Measurements from ENCODE around the gene RNU4-1.
A peak's percentile ranks its signal among the peaks of the same experiment; 100 is the strongest.
"Not testable (repeated sequence)": the region's sequence is repeated elsewhere in the genome, so short reads cannot be mapped to it uniquely, and the experiment has no call there.

The RNU4-1 gene

DNA sequence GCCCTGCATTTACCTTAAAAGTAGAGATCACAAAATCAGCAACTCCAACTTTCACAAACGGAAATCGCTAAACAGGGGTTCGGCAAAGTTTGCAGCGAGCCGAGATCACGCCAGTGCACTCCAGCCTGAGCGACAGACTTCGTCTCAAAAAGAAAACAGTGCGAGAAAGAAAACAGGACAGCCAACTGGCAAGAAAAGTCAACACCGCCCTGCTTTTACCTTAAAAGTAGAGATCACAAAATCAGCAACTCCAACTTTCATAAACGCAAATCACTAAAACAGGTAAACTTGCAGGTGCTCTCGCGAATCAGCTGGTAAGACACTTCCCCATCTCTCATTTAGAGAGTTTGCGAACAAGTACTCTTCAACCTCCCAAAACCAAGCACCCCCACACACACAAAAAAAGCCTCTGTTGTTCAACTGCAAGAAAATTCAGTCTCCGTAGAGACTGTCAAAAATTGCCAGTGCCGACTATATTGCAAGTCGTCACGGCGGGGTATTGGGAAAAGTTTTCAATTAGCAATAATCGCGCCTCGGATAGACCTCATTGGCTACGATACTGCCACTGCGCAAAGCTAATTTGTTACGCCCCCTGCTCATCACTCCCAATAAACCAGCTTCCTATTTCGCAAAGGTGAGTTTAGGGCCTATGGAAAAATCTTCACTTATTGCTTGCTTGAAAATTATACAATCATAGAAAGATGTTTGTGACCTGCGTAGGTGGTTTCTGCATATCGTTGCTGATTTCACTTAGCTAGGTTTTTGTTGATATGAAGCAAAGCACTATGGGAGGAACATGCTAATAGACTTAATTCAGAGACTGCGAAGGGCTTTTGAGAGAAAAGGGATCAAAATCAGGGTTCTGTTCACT lies at the start of gene RNU4-1:
Gene RNU4-1, minus strand, starts transcription at position 577 of the 871 bp plus-strand sequence.
- peak; percentile 88 to 96 for DNase-seq

DNA sequence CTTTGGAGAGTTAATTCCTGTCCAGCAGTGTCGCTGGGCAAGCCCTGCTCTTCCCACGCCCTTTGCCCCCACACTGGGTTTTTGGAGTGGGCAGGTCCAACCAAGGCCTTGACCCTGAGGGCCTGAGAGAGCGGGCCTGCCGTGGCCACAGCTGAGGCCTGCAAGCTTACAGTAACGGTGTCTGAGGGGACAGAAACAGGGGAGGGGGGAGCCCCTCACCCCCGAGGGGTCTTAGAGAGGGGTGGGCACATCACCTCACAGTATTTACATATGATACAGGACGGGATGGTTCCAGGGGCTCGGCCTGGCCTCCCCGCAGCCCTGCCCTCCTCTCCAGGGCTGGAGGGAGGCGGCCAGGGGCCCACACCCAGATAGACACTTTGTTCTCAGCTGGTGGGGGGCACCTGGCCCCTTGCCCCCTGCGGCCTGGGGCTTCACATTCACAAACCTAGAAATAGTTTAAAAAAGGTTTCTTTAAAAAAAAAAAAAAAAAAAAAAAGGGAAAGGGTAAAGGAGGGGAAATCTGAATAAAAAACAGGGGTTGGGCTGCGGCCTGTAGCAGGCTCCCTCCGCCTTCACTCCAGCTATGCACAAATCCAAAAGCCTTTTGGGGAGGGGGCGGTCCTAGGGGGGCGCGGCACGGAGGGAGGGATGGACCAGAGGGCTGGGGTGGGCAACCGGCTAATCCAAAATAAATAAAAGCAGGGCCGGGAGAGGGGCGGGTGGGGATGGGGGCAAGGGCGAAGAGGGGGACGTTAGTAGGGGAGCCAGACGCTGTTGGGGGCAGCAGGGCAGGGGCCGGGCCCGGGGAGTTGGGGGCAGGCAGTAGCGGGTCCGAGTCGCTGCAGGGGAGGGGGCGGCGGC lies 49.4 kb upstream of the RNU4-1 start:
- DNase-seq: no peak

DNA sequence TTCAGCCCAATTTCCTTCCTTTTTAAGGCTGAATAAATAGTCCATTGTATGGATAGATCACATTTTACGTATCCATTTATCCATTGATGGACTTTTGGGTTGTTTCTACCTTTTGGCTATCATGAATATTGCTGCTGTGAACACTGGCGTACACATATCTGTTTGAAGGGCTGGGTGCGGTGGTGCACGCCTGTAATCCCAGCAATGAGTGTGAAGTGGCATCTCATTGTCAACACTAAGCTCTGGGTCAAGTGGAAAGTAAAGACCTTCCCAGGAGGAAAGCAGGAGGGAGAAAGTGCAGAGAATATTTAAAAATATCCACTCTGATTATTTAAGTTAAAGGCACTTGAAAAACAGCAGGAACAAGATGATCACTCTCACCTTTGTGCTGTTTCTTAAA lies 46.2 kb upstream of the RNU4-1 start:
- DNase-seq: no peak

DNA sequence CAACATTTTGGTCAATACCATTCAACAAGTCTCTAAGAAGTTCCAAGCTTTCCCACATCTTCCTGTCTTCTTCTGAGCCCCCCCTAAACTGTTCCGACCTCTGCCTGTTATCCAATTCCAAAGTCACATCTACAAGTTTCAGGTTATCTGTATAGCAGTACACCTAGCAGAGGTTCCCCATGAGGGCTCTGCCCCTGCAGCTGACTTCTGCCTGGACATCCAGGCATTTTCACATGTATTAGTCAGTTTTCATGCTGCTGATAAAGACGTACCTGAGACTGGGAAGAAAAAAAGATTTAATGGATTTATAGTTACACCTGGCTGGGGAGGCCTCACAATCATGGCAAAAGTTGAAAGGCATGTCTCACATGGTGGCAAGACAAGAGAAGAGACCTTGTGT lies 44.7 kb upstream of the RNU4-1 start:
- DNase-seq: no peak

DNA sequence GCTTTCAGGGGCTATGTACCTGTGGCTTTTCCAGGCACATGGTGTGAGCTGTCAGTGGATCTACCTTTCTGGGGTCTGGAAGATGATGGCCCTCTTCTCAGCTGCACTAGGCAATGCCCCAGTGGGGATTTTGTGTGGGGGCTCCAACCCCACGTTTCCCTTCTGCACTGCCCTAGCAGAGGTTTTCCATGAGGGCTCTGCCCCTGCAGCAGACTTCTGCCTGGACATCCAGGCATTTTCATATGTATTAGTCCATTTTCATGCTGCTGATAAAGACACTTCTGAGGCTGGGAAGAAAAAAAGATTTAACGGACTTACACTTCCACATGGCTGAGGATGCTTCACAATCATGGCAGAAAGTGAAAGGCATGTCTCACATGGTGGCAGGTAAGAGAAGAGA lies 43.4 kb upstream of the RNU4-1 start:
- not testable (repeated sequence) for DNase-seq

DNA sequence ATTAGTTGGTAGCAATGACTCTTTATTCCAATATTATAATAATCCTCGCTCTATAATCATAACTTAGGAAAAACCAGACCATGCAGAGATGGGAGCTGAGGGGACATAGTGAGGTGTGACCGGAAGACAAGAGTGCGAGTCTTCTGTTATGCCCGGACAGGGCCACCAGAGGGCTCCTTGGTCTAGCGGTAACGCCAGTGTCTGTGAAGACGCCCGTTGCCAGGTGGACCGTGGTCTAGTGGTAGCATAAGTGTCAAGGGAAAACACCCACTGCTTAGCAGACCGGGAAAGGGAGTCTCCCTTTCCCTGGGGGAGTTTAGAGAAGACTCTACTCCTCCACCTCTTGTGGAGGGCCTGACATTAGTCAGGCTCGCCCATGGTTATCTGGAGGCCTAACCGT lies 42.4 kb upstream of the RNU4-1 start:
- peak in 1 of 2 experiments; percentile 8 for DNase-seq

DNA sequence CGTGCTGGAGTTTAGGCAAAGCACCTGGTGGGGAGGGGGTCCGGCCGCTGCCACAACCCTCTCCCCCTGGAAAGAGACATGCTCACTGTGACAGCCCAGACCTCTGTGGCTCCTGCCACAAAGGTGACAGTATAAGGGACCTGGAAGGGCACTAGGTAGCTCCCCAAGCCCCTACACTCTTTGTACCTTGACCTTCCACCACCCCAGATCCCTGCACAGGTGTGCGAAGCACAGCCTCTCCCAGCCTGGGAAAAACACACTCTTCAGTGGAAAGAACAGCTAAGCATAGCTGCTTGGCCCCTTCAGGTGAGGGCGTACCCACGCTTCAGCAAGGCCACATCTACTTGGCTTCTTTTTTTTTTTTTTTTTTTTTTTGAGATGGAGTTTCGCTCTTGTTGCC lies 39.5 kb upstream of the RNU4-1 start:
- no peak for DNase-seq

DNA sequence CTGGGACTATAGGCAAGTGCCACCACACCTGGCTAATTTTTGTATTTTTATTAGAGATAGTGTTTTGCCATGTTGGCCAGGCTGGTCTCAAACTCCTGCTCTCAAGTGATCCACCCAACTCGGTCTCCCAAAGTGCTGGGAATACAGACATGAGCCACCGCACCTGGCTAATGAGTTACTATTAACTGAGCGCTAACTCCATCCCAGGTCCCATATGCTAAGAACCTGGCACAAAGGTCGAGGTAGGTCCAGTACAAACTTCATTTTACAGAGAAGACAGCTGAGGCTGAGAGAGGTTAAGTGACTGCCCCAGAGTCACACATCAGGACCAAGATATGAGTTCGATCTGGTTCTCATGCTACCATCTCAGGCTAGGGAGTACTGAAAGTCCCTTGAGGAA lies 39.0 kb upstream of the RNU4-1 start:
- DNase-seq: no peak

DNA sequence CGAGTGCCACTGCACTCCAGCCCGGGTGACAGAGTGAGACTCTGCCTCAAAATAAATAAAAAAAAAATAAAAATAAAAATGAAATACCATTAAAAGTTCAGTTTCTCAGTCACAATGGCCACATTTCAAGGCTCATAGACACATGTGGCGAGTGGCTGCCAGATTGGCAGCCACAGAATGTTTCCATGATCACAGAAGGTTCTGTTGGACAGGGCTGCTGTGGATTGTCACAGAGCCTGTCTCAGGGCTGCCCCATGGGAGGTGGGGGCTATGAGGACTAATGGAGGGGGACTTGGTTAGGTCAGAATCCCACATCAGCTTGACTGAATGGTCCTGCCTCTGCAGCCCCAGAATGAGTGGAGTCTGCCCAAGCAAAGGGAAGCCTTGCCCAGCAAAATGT lies 38.4 kb upstream of the RNU4-1 start:
- DNase-seq: no peak

DNA sequence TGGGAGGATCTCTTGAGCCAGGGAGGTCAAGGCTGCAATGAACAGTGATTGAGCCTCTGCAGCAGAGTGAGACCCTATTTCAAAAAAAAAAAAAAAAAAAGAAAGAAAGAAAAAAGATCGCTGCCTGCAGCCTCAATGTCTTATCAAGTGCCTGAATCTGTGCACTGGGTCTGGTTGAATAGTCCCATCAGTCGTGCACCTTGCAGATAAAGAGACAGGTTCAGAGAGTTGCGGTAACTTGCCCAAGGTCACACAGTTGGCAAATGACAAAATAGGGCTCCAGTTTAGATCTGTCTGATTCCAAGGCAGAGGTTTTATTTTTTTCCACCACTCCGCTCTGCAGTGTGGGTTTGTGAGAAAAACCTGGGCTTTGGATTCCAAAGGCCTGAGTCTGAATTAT lies 35.2 kb upstream of the RNU4-1 start:
- DNase-seq: no peak

DNA sequence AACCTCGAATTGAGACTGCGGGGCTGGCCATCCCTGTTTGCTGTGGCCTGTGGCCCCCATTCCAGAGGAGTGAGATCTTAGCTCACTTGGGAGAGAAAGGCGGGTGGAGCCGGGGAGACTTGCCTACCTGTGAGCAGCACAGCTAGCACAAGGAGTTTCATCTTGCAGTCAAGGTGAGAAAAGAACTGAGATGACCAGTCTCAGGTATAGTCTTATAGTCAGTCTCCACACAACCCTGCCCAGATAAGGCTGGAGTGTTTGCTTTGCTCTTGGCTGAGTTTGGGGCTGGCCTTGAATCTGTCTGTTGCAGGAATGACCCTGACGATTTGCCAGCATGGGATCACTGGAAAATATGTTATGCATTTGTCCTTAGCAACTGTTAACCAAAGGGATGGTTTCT lies 34.6 kb upstream of the RNU4-1 start, which contains the start of gene PLA2G1B:
Gene PLA2G1B, minus strand, starts transcription at position 187 of the 400 bp plus-strand sequence. Its CDS starts 26 bp downstream, at position 161.
- no peak for DNase-seq

DNA sequence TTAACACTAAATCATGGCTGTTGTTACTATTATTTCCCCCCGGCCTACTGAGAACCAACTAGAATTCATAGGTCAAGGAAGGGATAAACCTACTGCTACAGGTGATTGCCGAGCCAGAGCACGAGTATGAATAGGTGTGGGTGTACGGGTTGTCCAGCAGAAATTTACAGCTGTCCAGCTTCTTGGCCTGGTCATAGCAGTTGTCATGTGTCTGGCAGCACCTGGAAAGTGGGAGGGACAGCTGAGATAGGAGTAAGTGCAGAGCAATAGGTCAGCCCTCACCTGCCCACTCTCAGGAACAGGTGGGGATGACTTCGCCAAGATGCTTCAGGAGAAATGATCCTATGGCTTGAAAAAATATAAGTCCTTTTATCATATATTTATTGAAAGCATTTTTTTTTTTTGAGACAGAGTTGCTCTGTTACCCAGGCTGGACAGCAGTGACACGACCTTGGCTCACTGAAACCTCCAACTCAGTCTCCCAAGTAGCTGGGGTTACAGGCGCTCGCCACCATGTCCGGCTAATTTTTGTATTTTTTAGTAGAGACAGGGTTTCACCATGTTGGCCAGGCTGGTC lies 31.9 kb upstream of the RNU4-1 start:
- DNase-seq: no peak

DNA sequence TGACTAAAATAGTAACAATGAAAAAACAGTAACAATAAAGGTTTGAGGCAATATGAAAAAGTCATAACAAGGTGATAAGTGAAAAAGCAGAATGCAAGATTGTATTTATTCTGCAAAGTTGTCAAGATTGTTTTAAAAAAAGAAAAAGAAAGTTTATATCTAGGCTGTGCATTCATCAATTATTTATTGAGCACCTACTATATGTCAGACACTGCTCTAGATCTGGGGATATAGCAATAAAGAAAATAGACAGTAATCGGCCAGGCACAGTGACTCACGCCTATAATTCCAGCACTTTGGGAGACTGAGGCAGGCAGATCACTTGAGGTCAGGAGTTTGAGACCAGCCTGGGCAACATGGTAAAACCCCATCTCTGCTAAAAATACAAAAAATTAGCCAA lies 30.7 kb upstream of the RNU4-1 start:
- DNase-seq: no peak

DNA sequence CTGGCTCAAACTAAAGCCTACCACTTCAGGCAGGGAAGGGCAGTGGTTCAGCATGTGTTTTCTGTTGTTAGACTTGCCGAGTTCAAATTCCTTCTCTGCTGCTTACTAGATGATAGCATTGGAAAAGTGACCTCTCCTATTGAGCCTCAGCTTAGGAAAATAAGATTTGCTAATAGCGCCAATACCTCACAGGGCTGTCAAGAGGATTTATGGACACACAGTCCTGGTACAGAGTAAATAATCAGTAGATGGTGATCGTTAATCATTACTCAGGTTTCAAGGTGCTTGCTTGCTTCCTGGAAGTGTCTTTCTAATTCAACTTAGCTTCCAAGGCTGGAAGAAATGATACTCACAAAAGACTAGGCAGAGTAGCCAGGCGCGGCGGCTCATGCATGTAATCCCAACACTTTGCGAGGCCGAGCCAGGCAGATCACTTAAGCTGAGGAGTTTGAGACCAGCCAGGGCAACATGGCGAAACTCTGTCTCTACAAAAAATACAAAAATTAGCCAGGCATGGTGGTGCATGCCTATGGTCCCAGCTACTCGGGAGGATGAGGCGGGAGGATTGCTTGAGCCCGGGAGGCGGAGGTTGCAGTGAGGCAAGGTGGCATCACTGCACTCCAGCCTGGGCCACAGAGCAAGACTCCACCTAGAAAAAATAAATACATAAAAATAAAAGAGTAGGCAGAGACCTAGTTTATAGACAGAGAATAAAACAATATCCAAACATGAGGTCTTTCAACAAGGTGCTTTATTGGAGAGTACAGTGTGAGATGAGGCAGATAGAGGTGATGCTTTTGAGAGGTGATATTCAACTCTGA lies 28.6 kb upstream of the RNU4-1 start:
- no peak for DNase-seq

DNA sequence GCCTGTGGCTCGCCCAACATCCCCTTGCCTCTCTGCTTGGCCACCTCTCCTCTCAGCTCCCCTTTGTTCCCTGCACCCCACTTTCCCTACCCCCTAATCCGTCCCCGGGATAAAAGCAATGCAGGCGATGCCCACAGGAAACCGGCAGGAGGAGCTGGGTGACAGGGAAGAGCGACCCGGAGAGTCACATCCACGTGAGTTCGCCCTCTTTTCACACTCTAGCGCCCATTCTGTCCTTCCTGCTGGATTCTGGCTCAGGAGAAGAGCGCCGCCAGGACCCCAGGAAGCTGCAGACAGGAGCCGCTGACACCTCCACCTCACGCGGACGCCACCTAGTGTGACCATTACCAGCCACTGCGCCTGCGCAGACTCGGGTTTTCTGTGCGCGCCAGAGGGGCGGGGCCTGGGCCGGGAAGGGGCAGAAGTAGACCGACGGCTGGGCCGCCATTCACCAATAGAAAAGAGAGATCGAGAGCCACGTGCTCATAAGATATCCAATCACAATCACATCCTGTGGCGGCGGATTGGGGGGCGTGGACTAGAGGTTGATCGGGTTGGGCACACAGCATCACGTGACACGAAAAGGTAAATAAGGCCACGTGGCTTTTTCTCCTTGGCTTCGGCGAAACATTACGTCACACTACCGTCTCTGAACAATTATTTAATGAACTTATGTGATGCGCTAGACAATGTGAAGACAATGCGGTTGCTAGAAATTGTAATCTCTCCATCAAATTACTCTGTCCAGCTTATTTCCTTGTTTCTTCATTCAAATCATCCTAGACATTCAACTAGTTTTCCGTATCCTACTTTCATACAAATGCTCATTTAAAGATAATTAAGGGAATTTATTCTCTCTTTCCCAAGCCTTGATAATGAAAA lies 24.4 kb upstream of the RNU4-1 start:
- peak; percentile 99 to 100 for DNase-seq

DNA sequence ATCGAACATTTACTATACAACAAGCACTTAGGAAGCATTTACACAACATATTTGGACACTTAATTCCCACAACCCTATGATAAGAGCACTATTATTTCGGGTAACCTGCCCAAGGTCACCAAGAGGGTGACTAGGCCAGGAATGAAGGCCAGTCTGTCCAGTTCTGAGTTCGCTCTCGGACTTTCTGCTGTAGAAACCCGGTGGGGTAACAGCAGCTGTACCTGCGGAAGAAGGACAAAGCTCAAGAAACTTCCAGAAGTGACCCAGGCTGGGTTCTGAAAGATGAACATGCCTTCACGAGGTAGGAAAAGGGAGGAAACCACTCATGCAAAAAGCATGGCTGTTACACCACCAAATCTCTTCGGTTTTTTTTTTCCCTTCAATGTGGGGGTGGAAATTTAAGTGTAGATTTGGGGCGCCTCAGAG lies 23.8 kb upstream of the RNU4-1 start:
- no peak for DNase-seq

DNA sequence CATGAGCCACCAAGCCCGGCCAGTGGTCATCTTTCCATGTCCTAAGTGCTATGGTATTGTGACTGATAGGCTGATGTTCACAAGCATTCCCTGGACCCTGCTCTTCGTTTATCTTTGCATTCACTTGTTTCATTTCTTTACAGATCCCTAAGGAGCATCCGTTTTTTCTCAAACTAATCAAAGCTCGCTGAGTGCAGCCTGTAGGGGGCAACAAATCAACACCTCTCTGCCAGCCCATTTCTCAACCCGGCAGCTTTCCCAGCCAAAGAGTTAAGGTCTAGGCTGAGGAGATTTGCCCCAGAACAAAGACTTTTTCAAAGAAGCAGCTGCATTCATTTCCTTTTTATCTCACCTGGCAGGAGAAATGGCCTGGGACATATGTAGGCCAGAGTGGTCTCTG lies 21.2 kb upstream of the RNU4-1 start:
- DNase-seq: no peak

DNA sequence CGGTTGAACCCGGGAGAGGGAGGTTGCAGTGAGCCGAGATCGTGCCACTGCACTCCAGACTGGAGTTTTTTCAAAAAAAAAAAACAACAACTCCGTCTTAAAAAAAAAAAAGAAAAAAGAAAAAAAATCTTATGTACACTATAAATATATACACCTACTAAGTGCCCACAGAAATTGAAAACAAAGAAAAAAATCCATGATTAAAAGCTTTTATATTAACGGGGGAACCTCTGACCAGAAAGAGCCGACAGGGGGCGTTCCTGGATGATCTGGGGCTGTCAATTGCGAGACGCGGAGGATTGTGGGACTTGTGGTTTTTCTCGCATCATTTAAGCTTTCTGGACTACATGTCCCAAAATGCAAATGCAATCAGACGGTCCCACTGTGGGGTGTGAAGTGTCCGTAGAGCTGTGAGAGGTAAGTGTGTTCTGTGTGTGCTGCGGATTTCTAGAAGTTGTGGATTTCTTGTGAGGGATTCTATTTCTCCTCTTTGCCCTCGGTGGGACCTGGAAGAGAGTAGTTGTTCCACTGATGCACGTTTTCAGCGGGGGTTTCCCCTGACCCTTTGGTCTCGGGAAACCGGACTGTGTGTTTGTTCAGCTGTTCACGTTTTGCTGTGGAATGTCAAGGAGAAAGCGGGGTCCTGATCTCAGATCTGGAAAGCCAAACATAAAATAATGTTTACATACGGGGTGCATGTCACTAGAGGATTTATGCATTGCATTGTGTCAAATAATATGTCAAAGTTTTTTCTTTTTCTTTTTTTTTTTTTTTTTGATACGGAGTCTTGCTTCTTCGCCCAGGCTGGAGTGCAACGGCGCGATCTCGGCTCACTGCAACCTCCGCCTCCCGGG lies 9.2 kb upstream of the RNU4-1 start, which contains the start of gene SIRT4:
Gene SIRT4, plus strand, starts transcription at position 360 of the 854 bp plus-strand sequence. CDS start 1,241 bp downstream, outside the sequence.
- DNase-seq: peak; percentile 90 to 94

DNA sequence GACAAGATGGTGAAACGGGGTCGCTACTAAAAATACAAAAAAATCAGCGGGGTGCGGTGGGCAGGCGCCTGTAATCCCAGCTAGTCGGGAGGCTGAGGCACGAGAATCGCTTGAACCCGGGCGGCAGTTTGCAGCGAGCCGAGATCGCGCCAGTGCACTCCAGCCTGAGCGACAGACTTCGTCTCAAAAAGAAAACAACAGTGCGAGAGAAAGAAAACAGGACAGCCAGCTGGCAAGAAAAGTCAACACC lies 701 bp downstream of the RNU4-1 start:
- DNase-seq: no peak

DNA sequence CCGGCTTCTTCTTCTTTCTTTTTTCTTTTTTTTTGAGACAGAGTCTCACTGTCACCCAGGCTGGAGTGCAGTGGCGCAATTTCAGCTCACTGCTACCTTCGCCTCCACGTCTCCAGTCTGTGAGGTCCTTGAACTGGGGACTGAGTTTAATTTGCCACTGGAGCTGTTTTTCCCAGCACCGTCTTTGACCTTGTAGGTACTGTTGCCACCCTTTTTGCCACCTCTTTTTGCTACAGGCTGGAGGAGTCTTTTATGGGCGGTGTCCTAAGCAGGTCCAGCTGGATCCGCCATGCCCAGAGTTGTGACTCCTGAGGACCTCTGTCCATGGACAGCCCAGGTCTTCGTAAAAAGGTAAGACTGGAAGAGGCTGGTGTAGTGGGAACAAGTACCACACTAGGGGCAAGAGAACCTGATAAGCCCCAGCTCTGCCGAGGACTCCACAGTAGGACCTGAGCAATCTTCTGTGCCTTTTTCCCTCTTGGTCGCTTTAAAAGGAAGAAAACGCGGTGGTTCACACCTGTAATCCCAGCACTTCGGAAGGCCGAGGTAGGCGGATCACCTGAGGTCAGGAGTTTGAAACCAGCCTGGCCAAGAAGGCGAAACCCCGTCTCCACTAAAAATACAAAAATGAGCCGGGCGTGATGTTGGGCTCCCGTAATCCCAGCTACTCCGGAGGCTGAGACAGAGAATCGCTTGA lies 2.3 kb downstream of the RNU4-1 start:
- DNase-seq: peak in 1 of 2 experiments; percentile 16

Measured in NCI-H2081 (cell line).